ENCODE measurements around the gene STK32C.
"Not testable (repeated sequence)": the region's sequence is repeated elsewhere in the genome, so short reads cannot be mapped to it uniquely, and the experiment has no call there.

STK32C gene

DNA sequence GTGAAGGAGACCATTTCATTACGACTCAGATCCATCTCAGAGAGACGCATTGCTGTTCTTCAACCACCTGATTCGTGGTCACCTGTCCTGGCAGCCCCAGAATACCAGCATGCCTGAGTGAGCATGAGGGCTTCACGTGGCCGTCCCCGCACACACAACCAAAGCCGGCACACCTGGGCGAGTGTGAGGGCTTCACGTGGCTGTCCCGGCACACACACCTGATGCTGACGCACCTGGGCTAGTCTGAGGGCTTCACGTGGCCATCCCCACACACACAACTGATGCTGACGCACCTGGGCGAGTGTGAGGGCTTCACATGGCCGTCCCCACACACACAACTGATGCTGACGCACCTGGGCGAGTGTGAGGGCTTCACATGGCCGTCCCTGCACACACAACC, 86.8 kb downstream of the STK32C start:
- DNase-seq (ENCODE audit: extremely low read depth in 1 of 2, low read depth in 1 of 2): not testable (repeated sequence)

- DNase-seq (ENCODE audit: extremely low read depth in 1 of 2, low read depth in 1 of 2): no peak
Measured at GRCh38 chr10:132220061-132220460, 87.7 kb downstream of the STK32C start.

GRCh38 chr10:132219486-132219885, 88.3 kb downstream of the STK32C start:
- DNase-seq (ENCODE audit: extremely low read depth in 1 of 2, low read depth in 1 of 2): no peak

- not testable (repeated sequence) for DNase-seq (ENCODE audit: extremely low read depth in 1 of 2, low read depth in 1 of 2)
Measured at GRCh38 chr10:132216441-132216840, 91.3 kb downstream of the STK32C start.

DNA sequence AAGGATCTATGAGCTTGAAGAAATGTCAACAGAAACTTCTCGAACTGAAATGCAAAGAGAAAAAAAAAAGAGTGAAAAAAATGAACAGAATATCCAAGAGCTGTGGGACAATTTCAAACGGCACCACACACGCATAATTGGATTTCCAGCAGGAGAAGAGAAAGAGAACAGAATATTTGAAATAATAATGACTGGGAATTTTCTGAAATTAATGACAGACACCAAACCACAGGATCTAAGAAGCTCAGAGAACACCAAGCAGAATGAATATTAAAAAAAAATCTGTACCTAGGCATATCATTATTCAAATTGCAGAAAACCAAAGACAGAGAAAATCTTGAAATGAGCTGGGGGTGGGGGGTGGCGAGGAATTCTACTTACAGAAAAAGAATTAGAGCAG, 93.8 kb downstream of the STK32C start:
- DNase-seq (ENCODE audit: extremely low read depth in 1 of 2, low read depth in 1 of 2): no peak

- DNase-seq (ENCODE audit: extremely low read depth in 1 of 2, low read depth in 1 of 2): no peak
Measured at GRCh38 chr10:132212816-132213215, 94.9 kb downstream of the STK32C start.

DNA sequence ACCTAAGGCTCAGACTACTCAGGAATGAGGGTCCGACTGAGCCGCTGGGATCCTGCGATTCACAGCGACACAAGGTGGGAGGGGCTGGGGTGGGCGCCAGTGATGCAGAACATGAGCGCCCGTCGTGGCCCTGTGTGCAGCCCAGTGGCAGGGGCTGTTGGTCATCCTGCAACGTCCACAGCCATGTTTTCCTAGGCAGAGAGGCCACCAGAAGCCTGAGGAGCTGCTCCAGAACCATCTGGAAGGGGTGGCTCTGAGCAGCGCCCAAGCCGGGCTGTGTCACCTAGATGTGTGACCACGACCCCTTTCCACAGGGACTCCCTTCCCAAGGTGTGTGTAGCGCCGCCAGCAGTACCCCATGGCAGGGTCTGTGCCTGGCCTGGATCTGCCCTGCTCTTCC, 96.5 kb downstream of the STK32C start:
- DNase-seq (ENCODE audit: extremely low read depth in 1 of 2, low read depth in 1 of 2): no peak

GRCh38 chr10:132210766-132211165, 97.0 kb downstream of the STK32C start:
- DNase-seq (ENCODE audit: extremely low read depth in 1 of 2, low read depth in 1 of 2): no peak

GRCh38 chr10:132209978-132210530, 97.7 kb downstream of the STK32C start:
- no peak for DNase-seq (ENCODE audit: extremely low read depth in 1 of 2, low read depth in 1 of 2)

DNA sequence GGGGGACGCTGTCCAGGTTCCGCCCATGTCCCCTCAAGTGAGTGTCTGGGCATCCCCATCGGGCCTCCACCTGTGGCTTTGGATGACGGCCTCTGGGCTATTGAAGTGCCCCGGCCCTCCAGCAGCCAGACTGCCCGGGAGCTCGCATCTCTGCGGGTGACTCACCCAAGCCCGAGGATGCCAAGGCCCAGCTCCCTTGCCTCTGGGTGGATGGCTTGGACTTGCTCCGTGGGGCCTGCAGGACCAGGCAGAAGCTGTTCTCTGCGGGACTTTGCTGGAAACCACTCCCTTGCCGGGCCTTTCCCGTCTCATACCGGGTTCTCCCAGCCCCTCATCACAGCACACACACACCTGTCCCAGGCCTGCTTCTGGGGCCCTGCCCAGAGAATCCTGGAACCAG, 98.6 kb downstream of the STK32C start:
- no peak for DNase-seq (ENCODE audit: extremely low read depth in 1 of 2, low read depth in 1 of 2)

GRCh38 chr10:132208462-132209050, 99.2 kb downstream of the STK32C start:
- DNase-seq (ENCODE audit: extremely low read depth in 1 of 2, low read depth in 1 of 2): no peak

DNA sequence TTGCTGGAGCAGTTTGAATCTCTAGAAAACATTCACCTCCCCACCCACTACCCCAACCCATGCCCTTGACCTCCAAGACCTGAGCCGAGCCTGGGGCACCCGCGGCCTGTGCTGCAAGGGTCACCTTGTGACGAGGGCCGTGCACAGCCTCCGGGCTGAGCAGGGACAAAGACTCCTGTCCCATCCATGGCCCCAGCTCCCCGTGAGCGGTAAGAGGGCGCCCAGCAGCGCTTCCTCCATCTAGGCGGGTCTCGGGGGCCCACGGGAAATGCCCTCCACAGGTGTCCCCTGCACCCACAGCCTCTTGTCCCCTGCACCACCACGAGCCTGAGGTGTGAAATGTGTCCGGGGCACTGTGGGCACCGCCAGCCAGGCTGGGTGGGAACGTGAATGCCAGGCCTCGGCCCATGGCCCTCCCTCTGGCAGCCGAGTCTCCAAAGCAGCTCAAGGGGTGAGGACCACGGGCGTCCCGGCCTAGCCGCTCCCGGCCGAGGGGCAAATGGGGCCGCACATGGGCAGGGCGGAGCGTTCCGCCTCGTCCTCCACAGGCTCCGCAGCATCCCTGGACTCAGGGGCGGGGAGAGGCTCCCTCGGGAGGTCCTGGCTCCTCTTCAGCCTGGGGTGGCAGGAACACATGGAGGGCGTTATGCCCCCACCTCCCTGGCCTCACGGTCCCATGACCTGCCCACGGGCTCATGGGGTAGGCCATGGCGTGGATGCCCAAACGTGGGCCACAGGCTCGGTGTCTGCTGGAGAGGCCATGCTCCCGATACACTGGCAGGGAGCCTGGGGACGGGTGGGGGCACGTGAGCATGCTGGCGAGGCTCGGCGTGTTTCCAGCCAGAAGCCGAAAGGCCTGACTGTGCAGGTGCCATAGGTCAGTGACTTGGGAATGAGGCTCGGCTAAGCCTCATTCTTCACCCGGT, 100.0 kb downstream of the STK32C start:
- DNase-seq (ENCODE audit: extremely low read depth in 1 of 2, low read depth in 1 of 2): no peak

DNA sequence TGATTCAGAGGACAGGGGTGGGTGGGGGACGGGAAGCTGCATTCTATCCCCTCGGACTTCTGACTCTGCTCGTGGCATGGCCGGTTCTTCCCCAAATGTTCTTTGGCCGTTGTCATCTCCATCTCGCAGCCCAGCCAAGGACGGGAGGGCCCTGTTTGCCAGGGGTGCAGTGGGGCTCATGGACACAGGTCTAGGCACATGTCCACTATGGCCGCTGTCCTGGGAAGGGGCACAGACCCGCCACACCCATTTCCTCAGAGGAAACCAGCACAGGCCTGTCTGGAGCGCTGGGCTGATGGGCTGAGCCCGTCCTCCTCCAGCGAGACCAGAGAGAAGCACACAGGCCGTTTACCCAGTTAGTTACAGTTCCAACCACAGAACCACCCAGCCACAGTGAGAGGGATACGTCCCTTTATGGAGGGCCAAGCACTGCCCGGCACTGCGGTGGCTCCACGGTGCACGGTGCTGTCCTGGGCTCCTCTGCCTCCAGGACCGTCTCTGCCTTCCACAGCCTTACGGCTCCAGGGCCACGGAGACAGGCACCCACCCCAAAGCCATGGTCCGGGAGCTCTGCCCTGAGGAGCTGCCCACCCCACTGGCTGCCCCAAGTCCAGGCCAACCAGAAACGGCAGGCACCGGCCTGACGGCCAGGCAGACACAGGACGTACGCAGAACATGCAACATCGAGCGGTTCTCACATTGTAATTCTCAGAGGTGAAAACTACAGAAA, 100.8 kb downstream of the STK32C start:
- DNase-seq (ENCODE audit: extremely low read depth in 1 of 2, low read depth in 1 of 2): no peak

DNA sequence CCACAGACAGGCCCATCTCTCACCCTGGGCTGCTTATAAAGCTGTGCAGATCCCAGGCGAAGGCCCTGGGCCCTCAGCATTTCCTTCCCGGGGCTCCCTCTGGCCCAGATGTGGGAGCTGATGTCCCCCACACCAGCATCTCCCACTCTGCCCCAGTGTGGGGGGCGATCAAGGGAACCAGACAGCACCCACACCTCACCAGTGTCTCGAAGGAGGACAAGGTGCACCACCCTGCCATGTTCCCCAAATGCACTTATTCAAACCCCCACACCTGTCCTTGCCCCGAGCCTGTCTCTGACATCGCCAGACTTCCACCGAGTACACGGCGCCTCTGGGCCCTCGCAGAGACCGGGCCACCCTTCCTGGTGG, 101.4 kb downstream of the STK32C start:
- no peak for DNase-seq (ENCODE audit: extremely low read depth in 1 of 2, low read depth in 1 of 2)

GRCh38 chr10:132205650-132206376, 101.9 kb downstream of the STK32C start:
- DNase-seq (ENCODE audit: extremely low read depth in 1 of 2, low read depth in 1 of 2): no peak

GRCh38 chr10:132204781-132205473, 102.8 kb downstream of the STK32C start:
- no peak for DNase-seq (ENCODE audit: extremely low read depth in 1 of 2, low read depth in 1 of 2)

GRCh38 chr10:132204078-132204780, 103.5 kb downstream of the STK32C start:
- DNase-seq (ENCODE audit: extremely low read depth in 1 of 2, low read depth in 1 of 2): no peak

GRCh38 chr10:132203256-132204077, 104.3 kb downstream of the STK32C start:
- DNase-seq (ENCODE audit: extremely low read depth in 1 of 2, low read depth in 1 of 2): no peak

All from stimulated activated CD8-positive, alpha-beta memory T cell treated with anti-CD3 and anti-CD28 coated beads, Interleukin-7, amount 100 ng/mL, for 48 hours (primary cell).